Measurements from ENCODE around the gene UBE2K.
"Not testable (repeated sequence)": the region's sequence is repeated elsewhere in the genome, so short reads cannot be mapped to it uniquely, and the experiment has no call there.

The UBE2K gene

GRCh38 chr4:39698424-39699009, 581 bp downstream of the UBE2K start:
- DNase-seq = no peak

- DNase-seq = peak in 1 of 5 experiments; percentile 70
Measured at GRCh38 chr4:39699687-39700409, 1.9 kb downstream of the UBE2K start.

- DNase-seq = no peak
Measured at GRCh38 chr4:39700554-39700953, 2.6 kb downstream of the UBE2K start.

- no peak for DNase-seq
Measured at GRCh38 chr4:39702716-39703115, 4.8 kb downstream of the UBE2K start.

- DNase-seq = not testable (repeated sequence)
Measured at GRCh38 chr4:39704789-39705188, 6.9 kb downstream of the UBE2K start.

GRCh38 chr4:39706334-39706733, 8.4 kb downstream of the UBE2K start:
- DNase-seq = no peak

- DNase-seq = peak in 1 of 5 experiments; percentile 70
Measured at GRCh38 chr4:39706741-39707511, 9.0 kb downstream of the UBE2K start.

GRCh38 chr4:39710098-39710896, 12.4 kb downstream of the UBE2K start:
- peak in 1 of 5 experiments; percentile 65 for DNase-seq

- no peak for DNase-seq
Measured at GRCh38 chr4:39712819-39713607, 15.1 kb downstream of the UBE2K start.

GRCh38 chr4:39713691-39714090, 15.8 kb downstream of the UBE2K start:
- DNase-seq = peak in 1 of 5 experiments; percentile 8

GRCh38 chr4:39714166-39714565, 16.2 kb downstream of the UBE2K start:
- no peak for DNase-seq

- DNase-seq = peak in 1 of 5 experiments; percentile 19
Measured at GRCh38 chr4:39715788-39716187, 17.9 kb downstream of the UBE2K start.

- no peak for DNase-seq
Measured at GRCh38 chr4:39716356-39716755, 18.4 kb downstream of the UBE2K start.

GRCh38 chr4:39717743-39718142, 19.8 kb downstream of the UBE2K start:
- DNase-seq = not testable (repeated sequence)

GRCh38 chr4:39718366-39719323, 20.7 kb downstream of the UBE2K start:
- peak in 2 of 5 experiments; percentile 13 to 39 for DNase-seq

- DNase-seq = no peak
Measured at GRCh38 chr4:39719804-39720580, 22.1 kb downstream of the UBE2K start.

GRCh38 chr4:39721273-39721672, 23.3 kb downstream of the UBE2K start:
- not testable (repeated sequence) for DNase-seq

GRCh38 chr4:39721788-39722187, 23.9 kb downstream of the UBE2K start:
- no peak for DNase-seq

- no peak for DNase-seq
Measured at GRCh38 chr4:39729557-39729956, 31.6 kb downstream of the UBE2K start.

GRCh38 chr4:39730072-39730471, 32.1 kb downstream of the UBE2K start:
- no peak for DNase-seq

Data from T-helper 2 cell (primary cell).